GM18870 (cell line): ENCODE results near the gene RAB7B.
"Not testable (repeated sequence)": the region's sequence is repeated elsewhere in the genome, so short reads cannot be mapped to it uniquely, and the experiment has no call there.

Experiments
- ATAC-seq: cut with Tn5 transposase; IDR thresholded peaks from one replicate; pipeline ENCODE4 v1.9.1; 2021; ENCODE audit warnings: moderate library complexity; ENCODE audit not compliant: unreplicated experiment

Gene RAB7B

DNA sequence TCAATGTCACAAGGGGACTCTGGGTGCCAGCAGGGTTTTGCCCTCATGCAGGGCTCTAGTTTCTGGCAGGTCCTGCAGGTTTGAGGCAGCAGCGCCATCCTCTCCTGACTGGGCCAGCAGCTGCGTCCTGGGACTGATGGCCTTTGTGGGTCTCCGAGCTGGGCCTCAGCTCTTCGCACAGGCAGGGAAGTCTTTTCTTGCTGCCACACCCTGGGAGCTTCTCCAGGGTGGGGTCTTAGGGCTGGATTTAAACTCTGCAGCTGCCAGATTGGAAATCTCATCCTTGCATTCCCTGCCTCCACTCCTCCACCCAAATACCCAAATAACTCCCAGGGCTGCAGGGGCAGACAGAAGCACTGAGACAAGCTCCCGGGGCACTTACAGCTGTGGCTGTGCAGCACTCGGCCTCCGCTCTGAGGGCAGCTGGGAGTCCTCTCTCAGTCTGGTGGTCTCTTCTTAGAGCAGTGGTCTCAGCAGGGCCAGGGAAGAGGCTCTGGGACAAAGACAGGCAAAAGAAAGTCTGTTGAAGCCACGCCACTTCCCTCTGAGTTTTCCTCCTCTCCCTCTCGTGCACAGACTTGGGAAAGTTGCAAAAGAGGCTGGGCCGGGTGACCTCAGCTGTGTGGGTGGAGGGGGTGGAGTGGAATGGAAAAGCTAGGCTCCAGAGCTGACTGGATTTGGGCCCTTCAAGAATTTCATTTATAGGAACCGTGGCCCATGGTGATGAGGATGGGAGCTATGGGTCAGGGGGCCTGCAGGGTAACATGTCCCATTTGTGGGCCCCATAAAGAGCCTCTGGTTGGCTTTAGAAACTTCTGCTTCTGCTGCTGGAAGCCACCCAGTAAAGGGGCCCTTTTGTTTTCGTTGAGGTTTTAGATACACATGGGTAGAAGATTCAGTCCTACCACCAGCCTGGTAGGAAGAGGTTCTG is at the start of gene RAB7B:
Gene RAB7B, minus strand, starts transcription at position 525 of the 931 bp plus-strand sequence. CDS start 9,260 bp downstream, outside the sequence.
- no peak for ATAC-seq

GRCh38 chr1:206052231-206052865 is 49.2 kb upstream of the RAB7B start:
- ATAC-seq = not testable (repeated sequence)

DNA sequence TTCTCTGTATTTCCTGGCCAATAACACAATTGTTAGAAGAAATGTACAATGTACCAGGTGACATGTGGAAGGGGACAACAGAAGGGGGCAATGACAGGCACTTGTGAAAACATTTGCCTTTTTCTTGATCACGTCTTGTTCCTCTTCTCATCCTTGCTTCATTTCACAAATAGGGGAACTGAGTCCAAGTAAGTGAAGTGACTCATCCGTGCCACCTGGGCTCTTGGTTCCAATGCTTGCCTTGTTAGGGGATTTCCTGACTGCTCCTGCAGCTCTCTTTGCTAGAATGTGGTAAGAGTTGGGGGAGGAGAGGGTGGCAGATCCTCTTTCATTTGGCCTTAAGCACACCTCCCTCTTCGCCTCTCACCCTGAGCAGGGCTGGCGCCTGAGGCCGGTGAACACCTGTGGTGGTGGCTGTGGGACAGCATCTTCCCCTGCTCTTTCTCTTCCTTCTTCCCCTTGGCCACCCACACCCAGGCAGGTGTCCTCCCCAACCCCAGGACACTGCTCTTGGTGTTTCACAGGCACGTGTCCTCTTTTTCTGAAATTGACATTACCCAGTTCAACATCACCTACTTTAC is 47.5 kb upstream of the RAB7B start:
- peak; percentile 80 for ATAC-seq

- no peak for ATAC-seq
Measured at GRCh38 chr1:206049919-206050600, 46.9 kb upstream of the RAB7B start.

GRCh38 chr1:206049293-206049692 is 46.1 kb upstream of the RAB7B start:
- ATAC-seq = peak; percentile 56

DNA sequence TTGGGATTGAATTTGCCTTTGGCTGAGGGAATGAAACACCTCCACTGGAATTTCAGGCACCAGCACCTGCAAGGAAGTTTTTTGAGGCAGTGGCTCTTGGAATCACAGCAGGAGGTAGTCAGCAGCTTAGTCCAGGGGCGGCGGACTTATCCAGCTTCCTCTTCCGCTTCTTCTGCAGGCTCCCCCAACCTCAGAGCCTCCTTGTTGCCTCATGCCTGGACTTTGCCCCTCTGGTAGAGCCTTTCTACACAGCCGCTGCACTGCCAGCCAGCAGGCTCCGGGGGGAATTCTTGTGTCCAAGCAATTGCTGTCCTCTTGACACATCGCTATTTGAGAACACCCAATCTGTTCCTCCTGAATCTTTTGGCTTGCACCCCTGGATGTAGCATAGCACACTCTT is 45.4 kb upstream of the RAB7B start:
- ATAC-seq = no peak

DNA sequence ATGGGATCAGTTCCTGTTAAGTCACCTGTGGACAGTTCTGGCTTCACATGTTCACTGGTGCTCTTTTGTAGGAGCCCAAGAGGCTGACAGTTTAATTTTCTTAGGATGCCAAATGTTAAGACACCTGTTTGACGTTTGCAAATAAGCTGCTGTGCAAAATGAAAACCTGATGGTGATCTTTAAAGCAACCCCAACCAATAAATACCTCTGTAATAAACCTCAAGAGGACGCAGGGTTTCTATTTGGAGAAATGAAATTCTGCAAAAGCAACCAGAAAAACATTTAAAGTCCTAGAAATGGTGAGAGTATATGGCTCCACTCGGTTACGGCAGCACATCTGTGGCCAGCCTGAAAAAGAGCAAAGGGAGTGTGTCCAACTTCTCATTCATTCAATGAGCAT is 44.1 kb upstream of the RAB7B start:
- no peak for ATAC-seq

GRCh38 chr1:206041640-206042039 is 38.4 kb upstream of the RAB7B start:
- ATAC-seq = no peak

GRCh38 chr1:206040328-206040727 is 37.1 kb upstream of the RAB7B start:
- no peak for ATAC-seq

- no peak for ATAC-seq
Measured at GRCh38 chr1:206039046-206039973, 36.1 kb upstream of the RAB7B start.

- ATAC-seq = no peak
Measured at GRCh38 chr1:206037581-206037980, 34.4 kb upstream of the RAB7B start.

GRCh38 chr1:206036663-206037455 is 33.7 kb upstream of the RAB7B start:
- no peak for ATAC-seq

DNA sequence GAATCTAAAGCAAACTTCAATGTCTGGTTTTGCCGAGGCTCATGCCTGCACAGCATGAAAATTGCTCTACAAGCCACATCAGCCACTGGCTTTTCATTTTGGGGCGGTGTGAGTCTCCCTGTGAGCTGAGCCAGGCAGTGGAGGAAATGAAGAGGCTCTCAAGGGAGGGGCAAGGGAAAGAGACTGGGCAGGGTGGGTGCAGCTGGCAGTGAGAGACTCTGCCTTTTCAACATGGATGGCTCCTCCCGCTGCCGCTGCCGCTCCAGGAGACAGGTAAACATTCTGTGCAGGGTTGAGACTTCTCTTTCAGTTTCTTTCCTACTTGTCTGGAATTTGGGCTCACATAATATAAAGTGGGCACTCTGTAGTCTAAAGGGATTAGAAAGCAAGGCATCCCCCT is 31.8 kb upstream of the RAB7B start:
- no peak for ATAC-seq

- ATAC-seq = no peak
Measured at GRCh38 chr1:206032380-206033140, 29.4 kb upstream of the RAB7B start.

- ATAC-seq = no peak
Measured at GRCh38 chr1:206030714-206031113, 27.5 kb upstream of the RAB7B start.

DNA sequence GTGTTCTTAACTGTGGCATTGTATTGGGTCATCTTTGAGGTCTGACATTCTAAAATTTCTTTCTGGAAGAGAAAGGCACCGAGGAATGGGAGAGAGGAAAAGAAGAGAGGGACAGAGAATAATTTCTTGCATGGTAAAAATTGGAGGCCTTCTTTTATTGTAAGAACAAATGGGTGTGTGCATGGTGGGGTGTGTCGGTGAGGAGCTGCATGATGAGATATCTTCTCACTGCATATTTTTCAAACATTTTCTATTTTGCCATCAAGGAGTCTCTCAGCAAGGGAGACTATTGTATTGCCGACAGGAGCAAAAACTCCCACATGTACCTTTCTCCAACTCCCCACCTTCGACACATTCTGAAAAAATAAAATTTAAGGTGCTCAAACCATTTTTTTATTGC is 27.0 kb upstream of the RAB7B start:
- no peak for ATAC-seq

GRCh38 chr1:206029484-206029883 is 26.3 kb upstream of the RAB7B start:
- ATAC-seq = no peak

DNA sequence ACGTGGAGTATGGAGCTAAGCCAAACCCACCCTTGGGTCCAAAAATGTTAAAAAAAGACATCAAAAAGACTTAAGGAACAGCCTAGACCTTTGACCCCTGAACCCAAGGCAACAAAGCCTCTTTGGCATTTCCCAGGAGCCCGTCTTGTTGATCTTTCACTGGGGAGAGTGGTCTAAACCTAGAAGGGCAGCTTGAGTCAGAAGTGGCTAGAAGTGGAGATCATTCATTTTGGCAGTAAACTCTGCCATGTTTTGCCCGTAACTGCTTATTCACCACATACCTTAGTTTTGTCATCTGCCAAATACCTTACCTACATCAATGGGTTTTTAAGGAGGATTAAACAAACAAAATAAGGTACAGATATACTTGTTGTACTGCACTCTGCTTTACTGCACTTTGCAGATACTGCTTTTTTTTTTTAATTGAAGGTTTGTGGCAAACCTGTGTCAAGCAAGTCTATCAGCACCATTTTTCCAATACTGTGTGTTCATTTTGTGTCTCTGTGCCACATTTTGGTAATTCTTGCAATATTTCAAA is 22.2 kb upstream of the RAB7B start:
- no peak for ATAC-seq
